Urothelium cell line (cell line): ENCODE measurements around the gene DYNAP.

Experiments used
- DNase-seq: peaks from one replicate; pipeline ENCODE4 v3.0.0; 2011; ENCODE audit warnings: low spot score, mixed read lengths
- FAIRE-seq: peaks from 2 replicates; lab custom pipeline; 2011; peaks lifted over from hg19 to GRCh38; lab: Jason Lieb, UNC

Gene DYNAP

GRCh38 chr18:54630963-54631362, 39.9 kb downstream of the DYNAP start:
- DNase-seq: no peak
- FAIRE-seq: no peak

GRCh38 chr18:54636217-54636616, 45.2 kb downstream of the DYNAP start:
- DNase-seq (no peak), FAIRE-seq (no peak)

GRCh38 chr18:54641734-54642133, 50.7 kb downstream of the DYNAP start:
- DNase-seq (no peak), FAIRE-seq (no peak)

- FAIRE-seq (no peak), DNase-seq (peak; percentile 13)
Measured at GRCh38 chr18:54647176-54647575, 56.1 kb downstream of the DYNAP start.
